Activated CD4-positive, alpha-beta T cell treated with anti-CD3 and anti-CD28 coated beads, Interleukin-2, Interleukin-6, amounts not matched to agents 100 ng/mL and 50 ng/mL, durations not matched to agents 16 hours and 8 hours (primary cell): ENCODE measurements around the gene PTGES2.
A peak's percentile ranks its signal among the peaks of the same experiment; 100 is the strongest.
"Not testable (repeated sequence)": the region's sequence is repeated elsewhere in the genome, so short reads cannot be mapped to it uniquely, and the experiment has no call there.

Experiments
- DNase-seq: peaks from one replicate; pipeline ENCODE4 v3.0.0-alpha.2; 2020

PTGES2 gene

GRCh38 chr9:128136816-128137793, 9.6 kb upstream of the PTGES2 start:
- no peak for DNase-seq

- not testable (repeated sequence) for DNase-seq
These were observed 8.0 kb upstream of the PTGES2 start for GRCh38 chr9:128135561-128135960.

- DNase-seq, result not testable (repeated sequence)
These were observed 4.6 kb upstream of the PTGES2 start for GRCh38 chr9:128132139-128132538.

- DNase-seq, result not testable (repeated sequence)
These were observed 3.8 kb upstream of the PTGES2 start for GRCh38 chr9:128131346-128131745.

GRCh38 chr9:128130651-128131050, 3.1 kb upstream of the PTGES2 start:
- DNase-seq, result not testable (repeated sequence)

GRCh38 chr9:128129976-128130590, 2.6 kb upstream of the PTGES2 start:
- peak; percentile 67 for DNase-seq

- DNase-seq, result no peak
These were observed 1.5 kb upstream of the PTGES2 start for GRCh38 chr9:128128836-128129590.

- peak; percentile 89 for DNase-seq
These were observed 684 bp upstream of the PTGES2 start for GRCh38 chr9:128127990-128128835.

- DNase-seq, result no peak
These were observed 1.8 kb downstream of the PTGES2 start for GRCh38 chr9:128125580-128126354.

GRCh38 chr9:128124873-128125579, 2.5 kb downstream of the PTGES2 start:
- DNase-seq, result peak; percentile 43

GRCh38 chr9:128124451-128124850, 3.1 kb downstream of the PTGES2 start:
- no peak for DNase-seq

- DNase-seq, result no peak
These were observed 4.0 kb downstream of the PTGES2 start for GRCh38 chr9:128123451-128124080.

- no peak for DNase-seq
These were observed 4.7 kb downstream of the PTGES2 start for GRCh38 chr9:128122809-128123175.

- DNase-seq, result no peak
These were observed 5.4 kb downstream of the PTGES2 start for GRCh38 chr9:128121924-128122808.

GRCh38 chr9:128121466-128121810, 6.1 kb downstream of the PTGES2 start:
- no peak for DNase-seq

- DNase-seq, result no peak
These were observed 6.6 kb downstream of the PTGES2 start for GRCh38 chr9:128120741-128121465.

- no peak for DNase-seq
These were observed 7.3 kb downstream of the PTGES2 start for GRCh38 chr9:128120061-128120740.
